NT2/D1 (cell line): ENCODE measurements around the gene SPNS1.
"Not testable (repeated sequence)": the region's sequence is repeated elsewhere in the genome, so short reads cannot be mapped to it uniquely, and the experiment has no call there.

Experiments
- DNase-seq: peaks from one replicate; pipeline ENCODE4 v3.0.0-alpha.2; 2011; ENCODE audit warnings: low read depth, low spot score
- H3K27me3 ChIP-seq: 2 replicates; pipeline ENCODE4 v1.6.0; 2011; ENCODE audit warnings: mild to moderate bottlenecking; ENCODE audit not compliant: insufficient read length, insufficient read depth
- H3K36me3 ChIP-seq: 2 replicates; pipeline ENCODE4 v1.6.1; 2011; ENCODE audit warnings: mild to moderate bottlenecking, low read length, mixed read lengths; ENCODE audit not compliant: insufficient read depth, insufficient read length
- H3K4me1 ChIP-seq: 2 replicates; pipeline ENCODE4 v1.5.1; 2011; ENCODE audit not compliant: insufficient read depth, insufficient read length
- H3K4me3 ChIP-seq: 2 replicates; pipeline ENCODE4 v1.5.1; 2011; ENCODE audit warnings: low read depth; ENCODE audit not compliant: insufficient read length
- H3K9ac ChIP-seq: 2 replicates; pipeline ENCODE4 v1.6.0; 2011; ENCODE audit warnings: low read depth; ENCODE audit not compliant: insufficient read length
- H3K9me3 ChIP-seq: 2 replicates; pipeline ENCODE4 v1.5.1; 2011; ENCODE audit warnings: mild to moderate bottlenecking, low read length; ENCODE audit not compliant: insufficient read depth
- SUZ12 ChIP-seq: IDR thresholded peaks from 2 replicates; pipeline ENCODE4 v1.6.1; 2011; ENCODE audit not compliant: insufficient read length, insufficient read depth; ENCODE audit errors: extremely low read depth
- YY1 ChIP-seq: IDR thresholded peaks from 2 replicates; pipeline ENCODE4 v1.6.1; 2011; ENCODE audit not compliant: insufficient read length, insufficient read depth
- ZNF274 ChIP-seq: IDR thresholded peaks from 2 replicates; pipeline ENCODE4 v1.6.1; 2011; ENCODE audit warnings: mild to moderate bottlenecking, low read depth, low read length

The SPNS1 gene

DNA sequence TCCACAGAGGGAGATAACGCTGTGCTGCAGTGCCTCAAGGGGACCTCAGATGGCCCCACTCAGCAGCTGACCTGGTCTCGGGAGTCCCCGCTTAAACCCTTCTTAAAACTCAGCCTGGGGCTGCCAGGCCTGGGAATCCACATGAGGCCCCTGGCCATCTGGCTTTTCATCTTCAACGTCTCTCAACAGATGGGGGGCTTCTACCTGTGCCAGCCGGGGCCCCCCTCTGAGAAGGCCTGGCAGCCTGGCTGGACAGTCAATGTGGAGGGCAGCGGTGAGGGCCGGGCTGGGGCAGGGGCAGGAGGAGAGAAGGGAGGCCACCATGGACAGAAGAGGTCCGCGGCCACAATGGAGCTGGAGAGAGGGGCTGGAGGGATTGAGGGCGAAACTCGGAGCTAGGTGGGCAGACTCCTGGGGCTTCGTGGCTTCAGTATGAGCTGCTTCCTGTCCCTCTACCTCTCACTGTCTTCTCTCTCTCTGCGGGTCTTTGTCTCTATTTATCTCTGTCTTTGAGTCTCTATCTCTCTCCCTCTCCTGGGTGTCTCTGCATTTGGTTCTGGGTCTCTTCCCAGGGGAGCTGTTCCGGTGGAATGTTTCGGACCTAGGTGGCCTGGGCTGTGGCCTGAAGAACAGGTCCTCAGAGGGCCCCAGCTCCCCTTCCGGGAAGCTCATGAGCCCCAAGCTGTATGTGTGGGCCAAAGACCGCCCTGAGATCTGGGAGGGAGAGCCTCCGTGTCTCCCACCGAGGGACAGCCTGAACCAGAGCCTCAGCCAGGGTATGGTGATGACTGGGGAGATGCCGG lies 42.0 kb upstream of the SPNS1 start:
- H3K4me1 ChIP-seq, result peaks cover 8% of the 10 kb centered on the region

DNA sequence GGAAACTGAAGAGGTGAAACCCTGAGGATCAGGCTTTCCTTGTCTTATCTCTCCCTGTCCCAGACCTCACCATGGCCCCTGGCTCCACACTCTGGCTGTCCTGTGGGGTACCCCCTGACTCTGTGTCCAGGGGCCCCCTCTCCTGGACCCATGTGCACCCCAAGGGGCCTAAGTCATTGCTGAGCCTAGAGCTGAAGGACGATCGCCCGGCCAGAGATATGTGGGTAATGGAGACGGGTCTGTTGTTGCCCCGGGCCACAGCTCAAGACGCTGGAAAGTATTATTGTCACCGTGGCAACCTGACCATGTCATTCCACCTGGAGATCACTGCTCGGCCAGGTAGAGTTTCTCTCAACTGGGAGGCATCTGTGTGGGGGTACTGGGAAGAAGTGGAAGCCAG lies 41.4 kb upstream of the SPNS1 start:
- Histone ChIP-seq H3K4me3 (no peak overlapping the region), H3K36me3 (no peaks in the 10 kb centered on the region), H3K9me3 (no peaks in the 10 kb centered on the region), H3K4me1 (peaks cover 6% of the 10 kb centered on the region), H3K9ac (no peak overlapping the region), H3K27me3 (no peaks in the 10 kb centered on the region)
- TF ChIP-seq YY1 (no peak), ZNF274 (no peak), SUZ12 (no peak)
- DNase-seq, result no peak

More for the DNA sequence above, 42.0 kb upstream of the SPNS1 start:
- TF ChIP-seq SUZ12 (no peak), ZNF274 (no peak), YY1 (no peak)
- no peaks in the 10 kb centered on the region for H3K36me3 ChIP-seq
- no peak overlapping the region for H3K4me3 ChIP-seq
- H3K27me3 ChIP-seq, result no peaks in the 10 kb centered on the region
- no peak overlapping the region for H3K9ac ChIP-seq
- no peak for DNase-seq
- H3K9me3 ChIP-seq, result no peaks in the 10 kb centered on the region

DNA sequence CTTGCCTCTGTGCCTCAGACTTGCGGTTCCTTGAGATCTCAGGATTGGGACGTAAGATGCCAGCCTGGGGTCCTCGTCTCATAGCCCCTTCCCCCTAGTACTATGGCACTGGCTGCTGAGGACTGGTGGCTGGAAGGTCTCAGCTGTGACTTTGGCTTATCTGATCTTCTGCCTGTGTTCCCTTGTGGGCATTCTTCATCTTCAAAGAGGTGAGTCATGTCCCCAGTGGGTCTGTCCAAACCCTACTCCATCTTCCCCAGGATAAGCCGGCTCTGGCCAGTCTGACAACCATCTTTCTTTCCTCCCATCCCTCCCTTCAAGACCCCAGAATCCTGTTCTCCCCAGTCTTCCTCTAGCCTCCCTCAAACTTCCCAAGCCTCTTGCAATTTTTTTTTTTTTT lies 39.2 kb upstream of the SPNS1 start:
- Histone ChIP-seq H3K36me3 (no peaks in the 10 kb centered on the region), H3K27me3 (no peaks in the 10 kb centered on the region), H3K9me3 (no peaks in the 10 kb centered on the region), H3K9ac (no peak overlapping the region), H3K4me1 (peaks cover 6% of the 10 kb centered on the region), H3K4me3 (no peak overlapping the region)
- TF ChIP-seq ZNF274, result no peak
- TF ChIP-seq SUZ12, result no peak
- TF ChIP-seq YY1, result no peak
- DNase-seq, result no peak

DNA sequence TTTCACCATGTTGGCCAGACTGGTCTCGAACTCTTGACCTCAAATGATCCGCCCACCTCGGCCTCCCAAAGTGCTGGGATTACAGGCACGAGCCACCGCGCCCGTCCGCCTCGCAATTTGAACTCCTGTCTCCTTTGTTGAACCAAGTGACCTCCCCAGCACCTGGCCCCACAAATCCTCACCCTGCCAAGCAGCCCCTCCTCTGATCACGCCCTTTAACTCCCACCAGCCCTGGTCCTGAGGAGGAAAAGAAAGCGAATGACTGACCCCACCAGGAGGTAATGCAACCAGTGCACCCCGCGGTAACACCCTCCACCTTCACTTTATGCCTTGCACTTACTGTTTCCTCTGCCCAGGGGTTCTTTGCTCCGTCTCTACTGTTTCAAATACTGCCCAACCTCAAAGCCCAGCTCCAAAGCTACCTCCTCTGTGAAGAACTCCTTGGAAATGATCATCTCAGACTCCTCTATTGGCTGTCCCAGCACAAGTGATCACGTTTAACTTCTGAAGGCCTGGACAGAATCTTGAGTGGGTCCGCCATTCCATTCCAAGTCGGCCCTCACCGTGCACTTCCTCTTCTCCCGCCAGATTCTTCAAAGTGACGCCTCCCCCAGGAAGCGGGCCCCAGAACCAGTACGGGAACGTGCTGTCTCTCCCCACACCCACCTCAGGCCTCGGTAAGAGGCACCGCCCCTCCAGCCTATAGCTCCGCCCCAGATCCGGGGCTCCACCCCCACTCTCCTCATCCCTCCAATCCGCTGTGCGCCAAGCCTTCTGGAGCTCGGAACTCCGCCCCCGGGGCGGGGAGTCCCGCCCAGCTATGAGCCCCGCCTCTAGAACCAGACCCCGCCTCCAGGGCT lies 38.4 kb upstream of the SPNS1 start:
- Histone ChIP-seq H3K36me3 (no peaks in the 10 kb centered on the region), H3K9ac (peak overlapping the region; percentile 42), H3K27me3 (no peaks in the 10 kb centered on the region), H3K4me3 (no peak overlapping the region), H3K4me1 (peaks cover 6% of the 10 kb centered on the region), H3K9me3 (no peaks in the 10 kb centered on the region)
- DNase-seq, result peak; percentile 66
- TF ChIP-seq SUZ12 (no peak), YY1 (no peak), ZNF274 (no peak)

DNA sequence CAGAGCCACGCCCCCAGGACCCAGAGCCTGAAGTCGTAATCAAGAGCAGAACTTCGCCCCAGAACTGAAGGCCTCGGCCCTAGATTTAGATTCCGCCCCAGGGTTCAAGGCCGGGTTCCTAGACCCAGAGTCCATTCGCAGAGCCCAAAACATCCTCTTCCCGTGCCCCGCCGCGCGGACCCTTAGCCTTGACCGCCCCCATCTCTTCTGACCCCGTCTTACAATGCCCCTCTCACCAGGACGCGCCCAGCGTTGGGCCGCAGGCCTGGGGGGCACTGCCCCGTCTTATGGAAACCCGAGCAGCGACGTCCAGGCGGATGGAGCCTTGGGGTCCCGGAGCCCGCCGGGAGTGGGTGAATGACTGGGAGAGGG lies 37.8 kb upstream of the SPNS1 start:
- no peaks in the 10 kb centered on the region for H3K36me3 ChIP-seq
- H3K27me3 ChIP-seq, result no peaks in the 10 kb centered on the region
- no peak overlapping the region for H3K9ac ChIP-seq
- H3K4me3 ChIP-seq, result no peak overlapping the region
- no peak for DNase-seq
- H3K4me1 ChIP-seq, result peaks cover 6% of the 10 kb centered on the region
- no peaks in the 10 kb centered on the region for H3K9me3 ChIP-seq
- TF ChIP-seq YY1, result no peak
- TF ChIP-seq ZNF274, result no peak
- TF ChIP-seq SUZ12, result no peak

DNA sequence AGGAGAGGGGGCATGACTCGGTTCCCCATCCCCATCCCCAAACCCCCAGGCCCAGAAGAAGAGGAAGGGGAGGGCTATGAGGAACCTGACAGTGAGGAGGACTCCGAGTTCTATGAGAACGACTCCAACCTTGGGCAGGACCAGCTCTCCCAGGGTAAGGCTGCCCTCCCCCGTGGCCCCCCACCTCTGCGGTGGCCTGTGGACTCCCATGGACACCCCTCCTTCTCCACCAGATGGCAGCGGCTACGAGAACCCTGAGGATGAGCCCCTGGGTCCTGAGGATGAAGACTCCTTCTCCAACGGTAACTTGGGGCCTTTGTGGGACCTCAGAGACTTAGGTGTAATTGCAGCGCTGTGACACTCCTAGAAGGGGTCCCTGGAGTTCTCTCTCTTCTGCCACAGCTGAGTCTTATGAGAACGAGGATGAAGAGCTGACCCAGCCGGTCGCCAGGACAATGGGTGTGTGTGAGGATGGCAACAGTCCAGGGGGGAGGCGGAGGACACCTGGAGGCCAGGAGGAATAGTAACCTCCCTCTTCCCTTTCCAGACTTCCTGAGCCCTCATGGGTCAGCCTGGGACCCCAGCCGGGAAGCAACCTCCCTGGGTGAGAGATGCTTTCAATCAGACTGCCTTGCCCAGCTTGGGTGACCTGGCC lies 37.2 kb upstream of the SPNS1 start:
- Histone ChIP-seq H3K9me3 (no peaks in the 10 kb centered on the region), H3K36me3 (no peaks in the 10 kb centered on the region), H3K4me1 (peaks cover 6% of the 10 kb centered on the region), H3K4me3 (no peak overlapping the region), H3K9ac (no peak overlapping the region), H3K27me3 (no peaks in the 10 kb centered on the region)
- no peak for DNase-seq
- no peak for TF ChIP-seq ZNF274
- TF ChIP-seq YY1, result no peak
- TF ChIP-seq SUZ12, result no peak

DNA sequence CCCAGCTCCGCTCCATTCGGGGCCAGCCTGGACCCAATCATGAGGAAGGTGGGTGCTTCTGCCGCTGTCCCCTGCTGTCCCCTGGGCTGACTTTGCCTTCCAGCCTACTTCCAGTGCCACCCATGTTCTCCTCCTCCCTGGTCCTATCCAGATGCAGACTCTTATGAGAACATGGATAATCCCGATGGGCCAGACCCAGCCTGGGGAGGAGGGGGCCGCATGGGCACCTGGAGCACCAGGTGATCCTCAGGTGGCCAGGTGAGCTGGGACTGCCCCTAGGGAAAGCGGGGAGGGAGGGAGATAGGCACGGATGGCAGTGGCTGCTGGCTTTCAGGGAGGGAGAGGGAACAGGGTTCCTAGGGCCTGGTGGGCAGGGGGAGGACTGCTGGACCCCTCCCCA lies 35.9 kb upstream of the SPNS1 start:
- Histone ChIP-seq H3K4me3 (no peak overlapping the region), H3K27me3 (no peaks in the 10 kb centered on the region), H3K9me3 (no peaks in the 10 kb centered on the region), H3K36me3 (no peaks in the 10 kb centered on the region), H3K4me1 (peaks cover 4% of the 10 kb centered on the region), H3K9ac (no peak overlapping the region)
- no peak for DNase-seq
- no peak for TF ChIP-seq SUZ12
- no peak for TF ChIP-seq ZNF274
- no peak for TF ChIP-seq YY1

DNA sequence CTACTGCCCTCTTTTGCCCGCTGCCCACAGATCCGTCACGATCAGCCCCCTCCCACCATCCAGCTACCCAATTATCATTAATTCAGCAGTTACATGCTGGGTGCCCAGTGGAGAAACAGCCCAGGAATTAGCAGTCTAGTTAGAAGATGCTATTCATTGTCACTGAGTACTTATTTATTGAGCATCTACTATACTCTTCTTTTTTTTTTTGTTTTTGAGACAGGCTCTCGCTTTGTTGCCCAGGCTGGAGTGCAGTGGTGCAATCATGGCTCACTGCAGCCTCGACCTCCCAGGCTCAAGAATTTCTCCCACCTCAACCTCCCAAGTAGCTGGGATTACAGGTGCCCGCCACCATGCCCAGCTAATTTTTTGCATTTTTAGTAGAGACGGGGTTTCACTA lies 34.8 kb upstream of the SPNS1 start:
- not testable (repeated sequence) for H3K9ac ChIP-seq, DNase-seq, H3K4me1 ChIP-seq, H3K9me3 ChIP-seq, H3K27me3 ChIP-seq, H3K4me3 ChIP-seq, H3K36me3 ChIP-seq
